Peyer's patch (tissue), 4 donors: ENCODE measurements around the gene FXYD7. TPM values are rescaled to one million over a fixed set of nuclear protein-coding genes. Genes with fewer than 3 reads are reported as not detected.
A peak's percentile ranks its signal among the peaks of the same experiment; 100 is the strongest.
"Not testable (repeated sequence)": the region's sequence is repeated elsewhere in the genome, so short reads cannot be mapped to it uniquely, and the experiment has no call there.

ENCODE experiments used
- DNase-seq, 3 donors: peaks; one replicate each; pipeline ENCODE4 v3.0.0-alpha.2; 2017 to 2019
- H3K27ac ChIP-seq, 4 donors: fragments of 200-600 bp; sonication (generic); one replicate each; pipeline ENCODE4 v1.5.1; 2016 to 2019
- H3K27me3 ChIP-seq, 2 donors: fragments of 200-600 bp; sonication (generic); one replicate each; pipeline ENCODE4 v1.5.1; 2019
- H3K36me3 ChIP-seq, 3 donors: fragments of 200-600 bp; sonication (generic); one replicate each; pipeline ENCODE4 v1.5.1; 2016 to 2019
- H3K4me1 ChIP-seq, 4 donors: fragments of 200-600 bp; sonication (generic); one replicate each; pipeline ENCODE4 v1.5.1; 2016 to 2019
- H3K4me3 ChIP-seq, 4 donors: fragments of 200-600 bp; sonication (generic); 1 replicate in 3 of 4; 2 replicates in 1 of 4; pipeline ENCODE4 v1.5.1; 2016 to 2019; ENCODE audit warnings: mild to moderate bottlenecking in 1 of 4
- H3K9me3 ChIP-seq, 4 donors: fragments of 200-600 bp; sonication (generic); one replicate each; pipeline ENCODE4 v1.5.1; 2016 to 2019; ENCODE audit warnings: mild to moderate bottlenecking in 1 of 4
- CTCF ChIP-seq, 6 experiments: fragments of 450-650 bp in 4 of 6; fragments of 200-600 bp in 2 of 6; sonication (generic) in 1 of 6; IDR thresholded peaks; one replicate each; pipeline ENCODE4 v1.5.1; 2017 to 2019; ENCODE audit warnings: antibody characterized with exemption in 6 of 6, mild to moderate bottlenecking in 3 of 6, moderate library complexity in 1 of 6
- POLR2A ChIP-seq, 2 donors: fragments of 450-650 bp; IDR thresholded peaks; one replicate each; pipeline ENCODE4 v1.5.1; 2017; ENCODE audit warnings: antibody characterized with exemption in 2 of 2, mild to moderate bottlenecking in 2 of 2, moderate library complexity in 2 of 2
- total RNA-seq, 4 donors: library from RNA; depleted of rRNA; stranded (reverse); fragments of >200 nt; gene quantifications; one replicate each; pipeline ENCODE4 v1.1.0, GENCODE V29; 2016

The FXYD7 gene
- total RNA-seq, 4 donors from 2014 or later: not detected

- TF ChIP-seq CTCF (IDR thresholded peaks at IDR 0.05): no peak
- TF ChIP-seq POLR2A (IDR thresholded peaks at IDR 0.05): no peak
- peak in 2 of 3 donors; percentile 28 to 83 for DNase-seq
- Histone ChIP-seq H3K36me3 (no peaks in the 10 kb centered on the region), H3K4me3 (no peak overlapping the region), H3K27ac (no peak overlapping the region), H3K4me1 (peaks cover 6 to 30% (median 20%) of the 10 kb centered on the region in 4 donors), H3K27me3 (peaks cover 0 to 13% of the 10 kb centered on the region in 2 donors), H3K9me3 (no peaks in the 10 kb centered on the region)
These were observed 1.8 kb downstream of the FXYD7 start for GRCh38 chr19:35144600-35145436.

- H3K4me1 ChIP-seq: peaks cover 6 to 19% (median 11%) of the 10 kb centered on the region in 4 donors
- H3K27me3 ChIP-seq: peaks cover 0 to 13% of the 10 kb centered on the region in 2 donors
- H3K36me3 ChIP-seq: no peaks in the 10 kb centered on the region
- no peak overlapping the region for H3K27ac ChIP-seq
- H3K4me3 ChIP-seq: no peak overlapping the region
- no peaks in the 10 kb centered on the region for H3K9me3 ChIP-seq
- DNase-seq: no peak
- TF ChIP-seq POLR2A (IDR thresholded peaks at IDR 0.05): no peak
- no peak for TF ChIP-seq CTCF (IDR thresholded peaks at IDR 0.05)
These were observed 3.8 kb downstream of the FXYD7 start for GRCh38 chr19:35146746-35147459.

GRCh38 chr19:35149463-35149862 lies 6.4 kb downstream of the FXYD7 start:
- Histone ChIP-seq H3K4me1 (peaks cover 0 to 12% (median 0%) of the 10 kb centered on the region in 4 donors), H3K27ac (no peak overlapping the region), H3K36me3 (no peaks in the 10 kb centered on the region), H3K4me3 (no peak overlapping the region), H3K27me3 (peaks cover 0 to 10% of the 10 kb centered on the region in 2 donors), H3K9me3 (no peaks in the 10 kb centered on the region)
- no peak for TF ChIP-seq CTCF (IDR thresholded peaks at IDR 0.05)
- TF ChIP-seq POLR2A (IDR thresholded peaks at IDR 0.05): no peak
- no peak for DNase-seq

- TF ChIP-seq POLR2A (IDR thresholded peaks at IDR 0.05) (no peak), CTCF (IDR thresholded peaks at IDR 0.05) (no peak)
- Histone ChIP-seq H3K4me1 (peaks cover 0 to 21% (median 2%) of the 10 kb centered on the region in 4 donors), H3K9me3 (no peaks in the 10 kb centered on the region), H3K27me3 (peaks cover 0 to 11% of the 10 kb centered on the region in 2 donors), H3K27ac (no peak overlapping the region), H3K4me3 (no peak overlapping the region), H3K36me3 (no peaks in the 10 kb centered on the region)
- no peak for DNase-seq
These were observed 7.4 kb downstream of the FXYD7 start for GRCh38 chr19:35150445-35150844.

GRCh38 chr19:35151273-35152065 lies 8.4 kb downstream of the FXYD7 start:
- Histone ChIP-seq H3K27ac (no peak overlapping the region), H3K9me3 (no peaks in the 10 kb centered on the region), H3K4me3 (no peak overlapping the region), H3K4me1 (peaks cover 0 to 25% (median 4%) of the 10 kb centered on the region in 4 donors), H3K27me3 (peaks cover 0 to 11% of the 10 kb centered on the region in 2 donors), H3K36me3 (no peaks in the 10 kb centered on the region)
- DNase-seq: no peak
- TF ChIP-seq POLR2A (IDR thresholded peaks at IDR 0.05): no peak
- TF ChIP-seq CTCF (IDR thresholded peaks at IDR 0.05): no peak

GRCh38 chr19:35153129-35153522 lies 10.1 kb downstream of the FXYD7 start:
- DNase-seq, H3K9me3 ChIP-seq, H3K4me3 ChIP-seq, H3K27ac ChIP-seq, H3K36me3 ChIP-seq: not testable (repeated sequence)
- Histone ChIP-seq H3K27me3 (peaks cover 0 to 11% of the 10 kb centered on the region in 2 donors), H3K4me1 (peaks cover 0 to 25% (median 4%) of the 10 kb centered on the region in 4 donors)
